ENCODE results near the gene TBX1.

TBX1 gene

DNA sequence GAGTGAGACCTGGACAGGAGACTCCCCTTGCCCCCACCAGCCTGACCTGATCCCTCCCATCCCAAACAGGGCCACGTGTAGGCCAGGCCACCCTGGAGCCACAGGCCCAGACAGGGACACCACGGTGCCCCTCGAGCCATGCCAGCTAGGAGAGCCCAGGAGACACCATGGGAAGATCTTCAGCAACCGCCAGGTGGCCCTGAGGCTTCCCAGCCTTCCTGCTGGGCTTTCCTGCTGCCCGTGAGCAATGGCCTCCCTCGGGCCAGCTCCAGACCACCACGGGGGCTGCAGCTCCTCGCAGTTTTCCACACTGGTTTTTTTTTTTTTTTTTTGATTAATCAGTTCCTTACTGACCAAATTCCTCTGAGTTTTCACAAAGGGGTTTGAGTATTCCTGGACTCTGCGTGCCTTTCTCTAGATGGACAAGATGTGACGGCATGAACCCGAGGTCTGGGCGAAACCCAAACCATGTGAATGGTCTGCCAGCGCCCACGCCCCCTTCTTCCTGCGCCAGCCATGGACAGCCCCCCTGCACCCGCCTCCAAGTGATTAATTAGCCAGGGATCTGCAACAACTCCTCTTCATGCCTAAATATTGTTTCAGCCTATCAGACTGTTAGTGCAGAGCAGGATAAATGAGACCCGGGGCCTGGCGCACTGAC lies 40.9 kb downstream of the TBX1 start:
- FAIRE-seq = no peak

GRCh38 chr22:19802001-19802893 lies 41.7 kb downstream of the TBX1 start:
- no peak for FAIRE-seq

DNA sequence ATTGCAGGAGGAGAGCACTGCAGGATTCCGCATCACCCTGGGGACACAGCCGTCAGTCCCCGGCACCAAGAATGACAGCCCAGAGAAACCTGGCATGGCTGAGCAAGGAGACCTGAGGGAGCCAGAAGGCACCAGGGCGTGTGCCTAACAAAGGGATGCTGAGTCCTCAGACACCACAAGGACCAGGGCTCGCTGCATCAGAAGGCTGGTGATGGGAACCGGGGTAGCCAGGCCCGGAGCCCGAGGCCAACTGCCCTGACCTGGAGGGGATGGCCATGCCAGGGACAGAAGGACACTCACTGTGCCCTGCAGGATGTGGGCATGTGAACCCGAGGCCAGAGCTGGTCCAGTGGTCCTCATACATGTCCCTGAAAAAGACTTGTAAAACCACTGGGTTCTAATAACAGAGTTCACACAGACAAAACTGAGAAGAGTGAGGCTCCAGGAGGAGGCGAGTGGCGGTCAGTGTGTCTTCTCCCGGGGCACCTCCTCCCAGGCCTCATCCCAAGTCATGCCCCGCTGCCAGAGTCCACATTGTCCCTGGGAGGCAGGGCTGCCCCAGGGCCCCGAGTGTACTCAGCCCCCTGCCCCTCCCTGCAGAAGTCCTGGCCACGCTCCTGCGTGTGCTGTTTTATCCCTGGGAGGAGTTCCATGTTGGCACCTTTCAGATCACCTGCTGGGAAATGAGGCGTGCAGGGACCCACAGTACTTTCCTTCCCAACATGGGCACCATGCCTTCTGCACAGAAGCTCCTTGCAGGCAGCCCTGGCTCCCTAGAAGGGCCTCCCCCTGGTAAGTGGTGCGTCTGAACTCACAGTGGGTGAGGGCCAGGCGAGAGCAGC lies 42.5 kb downstream of the TBX1 start:
- no peak for FAIRE-seq

DNA sequence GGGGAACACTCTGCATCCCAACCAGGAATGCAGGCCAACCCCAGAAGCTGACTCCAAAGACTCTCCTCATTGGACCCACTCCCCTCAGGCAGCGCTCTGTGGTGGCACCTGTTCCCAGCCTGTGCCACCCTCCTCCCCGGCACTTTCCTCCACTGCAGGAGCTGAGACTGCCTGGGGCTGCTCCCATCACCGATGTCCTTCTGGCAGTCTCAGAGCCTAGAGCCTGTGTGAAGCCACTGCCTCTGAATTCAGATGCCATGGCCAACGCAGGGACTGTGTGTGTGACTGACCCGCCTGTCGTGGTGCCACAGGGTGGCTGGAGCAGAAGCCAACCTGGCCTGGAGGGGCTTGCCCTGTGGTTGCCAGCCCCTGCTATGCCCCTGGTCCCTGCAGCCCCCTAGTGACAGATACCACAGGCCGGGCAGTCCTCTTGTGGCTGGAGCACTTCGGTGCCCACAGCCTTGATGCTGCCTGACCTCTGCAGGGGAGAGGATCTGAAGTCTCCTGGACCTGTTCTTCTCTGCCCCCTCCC lies 43.2 kb downstream of the TBX1 start:
- FAIRE-seq = no peak

- no peak for FAIRE-seq
Observed at GRCh38 chr22:19805821-19806212, 45.2 kb downstream of the TBX1 start.

GRCh38 chr22:19806213-19807160 lies 45.9 kb downstream of the TBX1 start:
- no peak for FAIRE-seq

DNA sequence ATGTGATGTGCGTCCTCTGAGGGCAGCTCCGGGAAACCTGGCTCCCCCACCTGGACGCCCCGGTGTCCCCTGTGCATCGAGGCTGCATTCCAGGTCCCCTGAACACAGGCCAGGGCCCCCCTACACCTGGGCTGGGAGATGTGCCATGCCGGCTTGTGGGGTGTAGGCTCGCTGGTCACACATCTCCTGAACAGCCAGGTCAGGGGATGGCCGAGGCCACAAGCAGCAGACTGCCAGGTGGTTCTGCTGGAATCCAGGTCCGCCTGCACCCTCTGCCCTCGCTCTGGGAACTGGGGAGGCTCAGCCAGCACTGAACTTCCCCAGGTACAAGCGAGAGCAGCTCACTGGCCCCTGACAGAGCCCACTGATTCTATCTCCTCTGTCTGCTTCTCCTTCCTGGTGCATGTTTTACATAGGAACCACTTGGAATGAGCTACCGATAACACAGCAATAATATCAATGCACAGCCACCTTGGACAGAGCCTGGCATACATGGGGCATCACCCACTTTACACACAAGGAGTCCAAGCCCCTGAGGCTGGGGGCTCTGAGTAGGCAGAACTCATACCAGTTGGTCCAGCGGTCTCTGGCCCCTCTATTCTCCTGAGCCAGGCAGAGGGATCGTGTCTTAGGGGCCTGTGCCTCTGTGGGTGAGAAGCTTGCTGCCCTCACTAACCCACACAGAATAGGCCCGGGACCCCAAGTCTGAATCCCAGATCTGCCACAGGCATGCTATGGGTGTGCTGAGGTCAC lies 46.8 kb downstream of the TBX1 start:
- no peak for FAIRE-seq

DNA sequence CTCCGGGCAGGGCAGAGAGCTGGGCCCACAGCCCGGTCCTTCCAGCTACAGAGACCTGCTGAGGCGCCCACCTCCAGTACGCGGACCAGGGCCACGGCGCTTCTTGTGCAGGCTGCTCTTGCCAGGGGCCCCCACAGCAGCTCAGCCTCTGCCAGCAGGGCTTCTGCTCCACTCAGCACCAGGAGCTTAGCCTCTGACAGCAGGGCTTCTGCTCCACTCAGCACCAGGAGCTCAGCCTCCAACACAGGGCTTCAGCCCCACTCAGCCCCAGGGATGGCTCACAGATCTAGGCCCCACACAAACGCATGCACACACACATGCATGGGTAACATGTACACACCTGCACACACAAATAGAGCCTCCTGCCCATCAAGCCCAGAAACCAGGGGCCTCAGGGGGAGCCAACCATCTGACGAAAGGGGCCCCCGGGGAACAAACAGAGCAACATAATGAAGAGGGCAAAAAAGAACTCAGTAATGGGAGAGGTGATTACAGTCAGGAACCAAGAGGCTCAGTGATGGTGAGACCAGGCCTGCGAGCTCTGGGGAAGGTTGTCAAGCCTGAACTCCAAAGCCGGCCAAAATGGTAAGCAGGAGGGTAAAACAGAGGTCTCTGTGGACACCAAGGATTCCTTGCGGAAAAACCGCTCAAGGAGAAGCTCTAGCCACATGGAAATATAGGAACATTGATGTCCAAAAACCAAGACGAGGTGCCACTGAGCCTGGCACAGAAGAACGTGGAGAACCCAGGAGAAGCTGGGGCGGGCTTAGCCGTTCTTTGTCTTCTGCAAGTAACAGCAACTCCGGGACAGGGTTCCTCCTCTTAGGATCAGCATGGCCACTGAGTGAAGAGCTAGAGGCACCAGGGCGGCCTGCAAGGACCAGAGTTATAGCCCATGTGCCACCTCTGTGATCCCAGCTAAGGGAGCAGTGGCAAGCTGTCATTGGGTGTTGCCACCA lies 47.6 kb downstream of the TBX1 start:
- no peak for FAIRE-seq

- FAIRE-seq = no peak
Observed at GRCh38 chr22:19808873-19809478, 48.4 kb downstream of the TBX1 start.

GRCh38 chr22:19809741-19810140 lies 49.2 kb downstream of the TBX1 start:
- no peak for FAIRE-seq

- no peak for FAIRE-seq
Observed at GRCh38 chr22:19810381-19811201, 50.0 kb downstream of the TBX1 start.

GRCh38 chr22:19811211-19811621 lies 50.6 kb downstream of the TBX1 start:
- FAIRE-seq = no peak

DNA sequence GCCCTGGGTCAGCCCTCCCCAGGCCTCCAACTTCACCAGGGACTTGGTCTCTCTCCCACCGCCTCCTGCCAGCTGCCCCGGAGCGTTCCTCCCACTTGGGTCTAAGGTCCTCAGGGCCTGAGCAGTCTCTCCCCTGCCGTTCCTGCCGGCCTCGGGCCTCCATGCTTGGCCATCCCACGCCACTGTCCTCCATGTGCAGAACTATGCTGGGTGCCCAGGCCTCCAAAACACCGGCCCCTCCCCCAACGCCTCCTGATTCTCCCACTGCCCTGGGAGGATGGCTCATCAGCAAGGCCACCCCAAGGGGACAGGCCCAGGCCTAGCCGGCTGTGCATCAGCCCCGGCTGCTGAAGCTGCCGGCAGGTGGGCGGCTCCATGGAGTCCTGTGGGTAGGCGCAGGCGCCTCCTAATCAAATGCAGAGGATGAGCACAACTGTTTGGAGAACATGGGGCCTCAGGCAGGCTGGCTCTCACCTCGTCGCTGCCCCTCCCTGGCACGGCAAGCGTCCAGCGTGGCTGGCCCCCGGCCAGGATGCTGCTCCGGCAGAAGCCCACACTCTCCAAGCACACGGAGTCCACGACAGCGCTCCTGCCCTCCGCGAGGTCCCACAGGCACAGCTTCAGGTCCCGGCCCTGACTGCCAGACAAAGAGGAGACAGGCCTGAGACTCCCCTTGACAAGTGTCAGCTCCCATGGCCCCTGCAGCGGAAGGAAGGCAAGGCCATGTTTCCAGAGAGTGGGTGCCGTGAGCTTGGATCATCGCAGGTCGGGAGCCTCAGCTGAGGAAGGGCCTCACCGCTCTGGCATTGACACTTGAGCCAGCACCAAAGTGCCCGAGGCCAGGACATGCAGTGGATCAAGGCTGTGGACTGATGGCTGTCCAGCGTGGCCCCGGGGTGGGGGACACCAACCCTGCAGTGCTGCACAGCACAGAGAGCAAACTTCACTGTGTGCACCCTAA lies 51.5 kb downstream of the TBX1 start:
- no peak for FAIRE-seq

DNA sequence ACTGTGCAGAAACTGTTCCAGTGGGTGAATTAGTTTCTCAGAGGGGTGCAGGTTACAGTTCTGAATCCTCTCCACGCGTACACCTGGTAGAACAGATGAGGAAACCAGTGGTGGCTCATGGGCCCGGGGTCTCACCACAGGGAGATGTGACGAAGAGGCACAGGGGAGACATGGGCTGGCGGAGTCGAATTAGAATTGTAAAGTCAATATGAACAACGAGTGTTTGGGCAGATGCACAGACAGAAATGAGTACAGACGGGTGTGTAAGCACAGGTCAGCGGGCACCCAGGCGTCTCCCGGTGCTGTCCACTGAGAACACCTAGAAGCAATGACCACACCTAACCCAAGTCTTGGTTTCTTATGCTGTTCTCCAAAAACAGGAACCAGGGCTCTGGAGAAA lies 52.3 kb downstream of the TBX1 start:
- FAIRE-seq = no peak

DNA sequence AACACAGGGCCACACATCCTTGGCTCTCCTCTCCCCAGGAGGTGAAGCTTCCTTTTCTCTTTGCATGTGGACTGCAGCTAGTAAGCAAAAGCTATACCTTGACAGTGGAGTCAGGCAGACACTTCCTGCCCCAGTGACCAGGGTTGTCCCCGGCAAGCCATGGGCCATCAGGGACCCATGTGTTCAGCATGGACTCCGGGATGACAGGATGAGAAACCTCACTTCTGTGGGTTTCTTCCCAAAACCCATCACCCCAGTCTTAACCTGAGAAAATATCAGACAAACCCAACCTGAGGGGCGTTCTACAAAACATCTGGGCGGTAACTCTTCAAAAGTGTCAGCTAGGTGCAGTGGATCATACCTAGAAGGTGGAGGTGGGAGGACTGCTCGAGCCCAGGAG lies 53.9 kb downstream of the TBX1 start:
- no peak for FAIRE-seq

DNA sequence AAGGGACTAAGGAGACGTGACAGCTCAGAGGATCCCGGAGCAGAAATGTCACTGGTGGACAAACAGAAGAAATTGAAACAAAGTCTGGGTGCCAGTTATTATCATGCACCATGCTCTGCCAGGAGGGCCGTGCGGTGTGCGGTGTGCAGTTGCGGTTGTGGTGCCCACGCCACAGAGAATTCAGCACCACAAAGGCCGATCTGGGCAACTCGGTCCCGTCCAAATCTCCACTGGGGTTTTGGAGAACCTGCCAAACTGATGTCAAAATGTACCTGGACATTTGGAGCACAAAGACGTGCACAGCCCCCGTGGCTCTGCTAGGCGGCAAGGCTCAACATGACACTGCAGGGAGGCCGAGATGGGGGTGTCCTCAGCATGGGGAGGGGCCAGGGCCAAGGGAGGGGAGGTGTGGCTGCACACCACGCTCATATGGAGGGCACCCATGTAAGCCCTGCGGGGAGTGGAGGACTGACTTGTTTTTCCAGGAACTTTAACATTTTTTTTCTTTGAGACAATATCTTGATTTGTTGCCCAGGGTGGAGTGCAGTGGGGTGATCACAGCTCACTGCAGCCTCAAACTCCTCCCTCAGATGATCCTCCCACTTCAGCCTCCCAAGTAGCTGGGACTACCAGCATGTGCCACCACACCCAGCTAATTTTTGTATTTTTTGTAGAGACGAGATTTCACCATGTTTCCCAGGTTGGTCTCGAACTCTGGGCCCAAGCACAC lies 54.7 kb downstream of the TBX1 start:
- FAIRE-seq = no peak

- no peak for FAIRE-seq
Observed at GRCh38 chr22:19815823-19816290, 55.3 kb downstream of the TBX1 start.

All from A204.1 (cell line).